GM18520 (cell line): ENCODE results near the gene SLC2A13.

ENCODE experiments used
- ATAC-seq: cut with Tn5 transposase; IDR thresholded peaks from one replicate; pipeline ENCODE4 v1.9.1; 2021; ENCODE audit not compliant: unreplicated experiment

Gene SLC2A13

GRCh38 chr12:40002178-40003169, 103.4 kb downstream of the SLC2A13 start:
- no peak for ATAC-seq

- ATAC-seq = peak; percentile 60
These were observed 104.5 kb downstream of the SLC2A13 start for GRCh38 chr12:40001406-40001805.

GRCh38 chr12:40000884-40001283, 105.0 kb downstream of the SLC2A13 start:
- ATAC-seq = no peak

- ATAC-seq = no peak
These were observed 112.6 kb downstream of the SLC2A13 start for GRCh38 chr12:39993268-39993667.

GRCh38 chr12:39990122-39991101, 115.5 kb downstream of the SLC2A13 start:
- ATAC-seq = peak; percentile 72

- no peak for ATAC-seq
These were observed 116.4 kb downstream of the SLC2A13 start for GRCh38 chr12:39989501-39989900.

- no peak for ATAC-seq
These were observed 117.3 kb downstream of the SLC2A13 start for GRCh38 chr12:39988574-39988973.

- no peak for ATAC-seq
These were observed 119.2 kb downstream of the SLC2A13 start for GRCh38 chr12:39986674-39987073.

GRCh38 chr12:39984670-39985069, 121.2 kb downstream of the SLC2A13 start:
- no peak for ATAC-seq

- no peak for ATAC-seq
These were observed 130.4 kb downstream of the SLC2A13 start for GRCh38 chr12:39975374-39975918.

- no peak for ATAC-seq
These were observed 133.8 kb downstream of the SLC2A13 start for GRCh38 chr12:39972119-39972518.

GRCh38 chr12:39971348-39971747, 134.5 kb downstream of the SLC2A13 start:
- no peak for ATAC-seq

GRCh38 chr12:39966721-39967120, 139.2 kb downstream of the SLC2A13 start:
- ATAC-seq = no peak

GRCh38 chr12:39966256-39966655, 139.6 kb downstream of the SLC2A13 start:
- ATAC-seq = no peak

GRCh38 chr12:39959467-39959866, 146.4 kb downstream of the SLC2A13 start:
- ATAC-seq = no peak

- no peak for ATAC-seq
These were observed 146.8 kb downstream of the SLC2A13 start for GRCh38 chr12:39959031-39959430.

GRCh38 chr12:39958377-39958776, 147.5 kb downstream of the SLC2A13 start:
- ATAC-seq = no peak

- no peak for ATAC-seq
These were observed 149.2 kb downstream of the SLC2A13 start for GRCh38 chr12:39956725-39957124.

GRCh38 chr12:39946361-39947280, 159.3 kb downstream of the SLC2A13 start:
- no peak for ATAC-seq

- no peak for ATAC-seq
These were observed 168.8 kb downstream of the SLC2A13 start for GRCh38 chr12:39937119-39937518.
